BLaER1 (cell line): ENCODE results near the gene SYT9.
"Not testable (repeated sequence)": the region's sequence is repeated elsewhere in the genome, so short reads cannot be mapped to it uniquely, and the experiment has no call there.

Experiments
- H3K27ac ChIP-seq: shearing (Covaris generic); formaldehyde crosslinking; 2 replicates; pipeline ENCODE4 v1.8.1; 2022
- H3K27me3 ChIP-seq: shearing (Covaris generic); formaldehyde crosslinking; 2 replicates; pipeline ENCODE4 v1.8.1; 2022
- H3K36me3 ChIP-seq: shearing (Covaris generic); formaldehyde crosslinking; 2 replicates; pipeline ENCODE4 v1.8.1; 2022
- H3K4me1 ChIP-seq: shearing (Covaris generic); formaldehyde crosslinking; 2 replicates; pipeline ENCODE4 v1.8.1; 2022
- H3K4me2 ChIP-seq: shearing (Covaris generic); formaldehyde crosslinking; 2 replicates; pipeline ENCODE4 v1.8.1; 2022
- H3K4me3 ChIP-seq: shearing (Covaris generic); formaldehyde crosslinking; 2 replicates; pipeline ENCODE4 v1.8.1; 2022
- H3K9ac ChIP-seq: shearing (Covaris generic); formaldehyde crosslinking; 2 replicates; pipeline ENCODE4 v1.8.1; 2022
- H3K9me3 ChIP-seq: shearing (Covaris generic); formaldehyde crosslinking; 2 replicates; pipeline ENCODE4 v1.8.1; 2022
- H4K20me1 ChIP-seq: shearing (Covaris generic); formaldehyde crosslinking; 2 replicates; pipeline ENCODE4 v1.8.1; 2022
- Cebpa-rat ChIP-seq: shearing (Covaris generic); IDR thresholded peaks from 2 replicates; pipeline ENCODE4 v1.8.1; 2022

Gene SYT9

GRCh38 chr11:7509966-7510365 lies 258.3 kb downstream of the SYT9 start:
- Histone ChIP-seq H3K27me3 (peaks cover 5% of the 10 kb centered on the region; the same call in 1 of the 2 replicates), H3K9ac (no peak overlapping the region), H3K27ac (no peak overlapping the region), H3K36me3 (no peaks in the 10 kb centered on the region), H3K4me3 (no peak overlapping the region), H3K4me1 (peaks cover 38% of the 10 kb centered on the region), H3K9me3 (no peaks in the 10 kb centered on the region), H4K20me1 (no peaks in the 10 kb centered on the region; the same call in 1 of the 2 replicates), H3K4me2 (no peak overlapping the region)
- TF ChIP-seq Cebpa-rat = no peak

GRCh38 chr11:7511401-7511800 lies 259.7 kb downstream of the SYT9 start:
- no peak for TF ChIP-seq Cebpa-rat
- Histone ChIP-seq H3K4me2 (peak overlapping the region; percentile 99), H3K4me3 (no peak overlapping the region), H4K20me1 (peaks cover 13% of the 10 kb centered on the region; the same call in 1 of the 2 replicates), H3K36me3 (no peaks in the 10 kb centered on the region), H3K4me1 (peaks cover 50% of the 10 kb centered on the region), H3K27ac (peak overlapping the region; percentile 99), H3K9me3 (no peaks in the 10 kb centered on the region), H3K27me3 (peaks cover 5% of the 10 kb centered on the region; the same call in 1 of the 2 replicates), H3K9ac (0 out of 2 replicates have a peak overlapping the region, but pooled peaks have one; percentile 91)

GRCh38 chr11:7512525-7513233 lies 261.0 kb downstream of the SYT9 start:
- Histone ChIP-seq H3K27me3 (peaks cover 5% of the 10 kb centered on the region; the same call in 1 of the 2 replicates), H3K36me3 (no peaks in the 10 kb centered on the region), H3K4me1 (peaks cover 51% of the 10 kb centered on the region), H3K4me3 (peak overlapping the region; percentile 91), H4K20me1 (peaks cover 16% of the 10 kb centered on the region; the same call in 1 of the 2 replicates), H3K4me2 (peak overlapping the region; percentile 99), H3K9ac (peak overlapping the region; percentile 91), H3K9me3 (peaks cover 2% of the 10 kb centered on the region; the same call in 1 of the 2 replicates), H3K27ac (peak overlapping the region; percentile 99)
- TF ChIP-seq Cebpa-rat = no peak

GRCh38 chr11:7513234-7514098 lies 261.8 kb downstream of the SYT9 start, which contains the start of gene PPFIBP2:
Gene PPFIBP2, plus strand, starts transcription at chr11:7513999. Its CDS starts 35,477 bp downstream, at chr11:7549476.
- H3K4me2 ChIP-seq = peak within 1 kb of the TSS; percentile 99
- no peak for TF ChIP-seq Cebpa-rat
- H3K9ac ChIP-seq = peak within 1 kb of the TSS; percentile 91
- H3K27me3 ChIP-seq = peaks cover 5% of the 10 kb centered on the region; the same call in 1 of the 2 replicates
- peak within 1 kb of the TSS; percentile 99 for H3K27ac ChIP-seq
- H3K4me1 ChIP-seq = peaks cover 51% of the 10 kb centered on the region
- H3K9me3 ChIP-seq = peaks cover 10% of the 10 kb centered on the region
- no peaks in the 10 kb centered on the region for H3K36me3 ChIP-seq
- peak within 1 kb of the TSS; percentile 91 for H3K4me3 ChIP-seq
- H4K20me1 ChIP-seq = peaks cover 16% of the 10 kb centered on the region; the same call in 1 of the 2 replicates

GRCh38 chr11:7514099-7514591 lies 262.4 kb downstream of the SYT9 start:
- Histone ChIP-seq H3K27me3 (peaks cover 5% of the 10 kb centered on the region; the same call in 1 of the 2 replicates), H3K4me1 (peaks cover 53% of the 10 kb centered on the region), H3K9me3 (peaks cover 17% of the 10 kb centered on the region), H4K20me1 (peaks cover 16% of the 10 kb centered on the region; the same call in 1 of the 2 replicates), H3K4me3 (peak overlapping the region; percentile 91), H3K36me3 (no peaks in the 10 kb centered on the region), H3K9ac (peak overlapping the region; percentile 91), H3K4me2 (peak overlapping the region; percentile 99), H3K27ac (peak overlapping the region; percentile 99)
- no peak for TF ChIP-seq Cebpa-rat

GRCh38 chr11:7515447-7515886 lies 263.8 kb downstream of the SYT9 start:
- no peak overlapping the region for H3K27ac ChIP-seq
- peaks cover 64% of the 10 kb centered on the region for H3K4me1 ChIP-seq
- peaks cover 5% of the 10 kb centered on the region; the same call in 1 of the 2 replicates for H3K27me3 ChIP-seq
- no peak for TF ChIP-seq Cebpa-rat
- peaks cover 16% of the 10 kb centered on the region; the same call in 1 of the 2 replicates for H4K20me1 ChIP-seq
- H3K36me3 ChIP-seq = no peaks in the 10 kb centered on the region
- no peak overlapping the region for H3K4me3 ChIP-seq
- peak overlapping the region; percentile 99 for H3K4me2 ChIP-seq
- peaks cover 18% of the 10 kb centered on the region for H3K9me3 ChIP-seq
- no peak overlapping the region for H3K9ac ChIP-seq

GRCh38 chr11:7516475-7516874 lies 264.8 kb downstream of the SYT9 start:
- H3K27ac ChIP-seq = no peak overlapping the region
- H3K9me3 ChIP-seq = peaks cover 18% of the 10 kb centered on the region
- TF ChIP-seq Cebpa-rat = no peak
- H3K36me3 ChIP-seq = no peaks in the 10 kb centered on the region
- no peak overlapping the region; the same call in 1 of the 2 replicates for H3K4me2 ChIP-seq
- H3K4me3 ChIP-seq = no peak overlapping the region
- no peak overlapping the region for H3K9ac ChIP-seq
- H3K27me3 ChIP-seq = peaks cover 5% of the 10 kb centered on the region; the same call in 1 of the 2 replicates
- H4K20me1 ChIP-seq = peaks cover 16% of the 10 kb centered on the region; the same call in 1 of the 2 replicates
- peaks cover 64% of the 10 kb centered on the region for H3K4me1 ChIP-seq

- not testable (repeated sequence) for H3K4me2 ChIP-seq, H3K36me3 ChIP-seq, H3K27me3 ChIP-seq, H3K4me3 ChIP-seq, H3K9ac ChIP-seq, H3K27ac ChIP-seq
- Histone ChIP-seq H3K9me3 (peaks cover 18% of the 10 kb centered on the region), H4K20me1 (peaks cover 24% of the 10 kb centered on the region; the same call in 1 of the 2 replicates), H3K4me1 (peaks cover 62% of the 10 kb centered on the region)
Measured at GRCh38 chr11:7517743-7518142, 266.0 kb downstream of the SYT9 start.
